ENCODE data around the gene FAM149A. TPM values are rescaled to one million over a fixed set of nuclear protein-coding genes. Genes with fewer than 3 reads are reported as not detected.

FAM149A gene
- total RNA-seq, 3 donors from 2014 or later = 7.9 to 22.9 (median 8.0) TPM

DNA sequence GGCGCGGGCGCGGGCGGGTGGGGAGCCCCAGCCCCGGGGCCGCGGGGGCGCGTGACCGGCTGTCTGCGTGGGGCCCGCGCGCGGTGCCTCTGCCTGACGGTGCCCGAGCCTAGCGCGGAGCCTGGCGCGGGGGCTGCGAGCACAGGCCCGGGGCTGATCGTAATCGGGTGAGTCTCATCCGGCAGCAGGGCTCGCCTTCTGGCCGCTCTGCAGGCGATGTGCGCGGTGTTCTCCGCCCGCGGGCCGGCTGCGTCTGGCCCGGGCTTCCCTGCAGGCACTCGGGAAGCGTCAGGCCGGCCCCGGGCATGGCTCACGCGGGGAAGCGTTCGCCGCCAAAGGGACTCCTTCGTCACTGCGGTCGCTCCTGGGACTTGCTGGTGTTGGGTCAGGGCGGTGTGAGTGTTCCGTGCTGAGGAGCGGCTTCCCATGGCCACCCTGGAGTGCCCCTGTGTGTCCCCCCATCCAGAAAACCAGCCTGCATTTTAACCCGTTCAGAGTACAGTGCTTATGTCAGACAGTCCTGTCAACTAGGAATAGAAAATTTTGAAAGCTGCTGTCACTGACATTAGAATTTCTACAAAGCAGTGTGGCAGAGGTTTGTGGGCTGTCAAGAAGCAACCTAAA is 40.6 kb downstream of the FAM149A start:
- no peaks in the 10 kb centered on the region for H3K9me3 ChIP-seq
- no peaks in the 10 kb centered on the region for H3K36me3 ChIP-seq
- H3K27me3 ChIP-seq = no peaks in the 10 kb centered on the region
- no peaks in the 10 kb centered on the region for H3K4me1 ChIP-seq
- intact Hi-C loops (cut with DNase I; ENCODE audit: low total_unique reads) = no loop called here
- DNase-seq (ENCODE audit: low spot score in 2 of 2) = no peak
- peak overlapping the region; percentile 53 to 84 (median 59) for H3K4me3 ChIP-seq
- TF ChIP-seq POLR2AphosphoS5 (IDR thresholded peaks at IDR 0.05) (no peak), POLR2A (IDR thresholded peaks at IDR 0.05) (no peak)
- TF ChIP-seq, protein P1, sequence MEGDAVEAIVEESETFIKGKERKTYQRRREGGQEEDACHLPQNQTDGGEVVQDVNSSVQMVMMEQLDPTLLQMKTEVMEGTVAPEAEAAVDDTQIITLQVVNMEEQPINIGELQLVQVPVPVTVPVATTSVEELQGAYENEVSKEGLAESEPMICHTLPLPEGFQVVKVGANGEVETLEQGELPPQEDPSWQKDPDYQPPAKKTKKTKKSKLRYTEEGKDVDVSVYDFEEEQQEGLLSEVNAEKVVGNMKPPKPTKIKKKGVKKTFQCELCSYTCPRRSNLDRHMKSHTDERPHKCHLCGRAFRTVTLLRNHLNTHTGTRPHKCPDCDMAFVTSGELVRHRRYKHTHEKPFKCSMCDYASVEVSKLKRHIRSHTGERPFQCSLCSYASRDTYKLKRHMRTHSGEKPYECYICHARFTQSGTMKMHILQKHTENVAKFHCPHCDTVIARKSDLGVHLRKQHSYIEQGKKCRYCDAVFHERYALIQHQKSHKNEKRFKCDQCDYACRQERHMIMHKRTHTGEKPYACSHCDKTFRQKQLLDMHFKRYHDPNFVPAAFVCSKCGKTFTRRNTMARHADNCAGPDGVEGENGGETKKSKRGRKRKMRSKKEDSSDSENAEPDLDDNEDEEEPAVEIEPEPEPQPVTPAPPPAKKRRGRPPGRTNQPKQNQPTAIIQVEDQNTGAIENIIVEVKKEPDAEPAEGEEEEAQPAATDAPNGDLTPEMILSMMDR (IDR thresholded peaks at IDR 0.05) = no peak
- H3K27ac ChIP-seq = peak overlapping the region; percentile 52 to 92

GRCh38 chr4:186146458-186146857 is 42.0 kb downstream of the FAM149A start:
- intact Hi-C loops (cut with DNase I; ENCODE audit: low total_unique reads) = no loop called here
- peak overlapping the region in 1 of 2 donors; percentile 17 for H3K27ac ChIP-seq
- H3K36me3 ChIP-seq = no peaks in the 10 kb centered on the region
- H3K27me3 ChIP-seq = no peaks in the 10 kb centered on the region
- TF ChIP-seq POLR2A (IDR thresholded peaks at IDR 0.05) (no peak), POLR2AphosphoS5 (IDR thresholded peaks at IDR 0.05) (no peak)
- TF ChIP-seq, protein P1 (IDR thresholded peaks at IDR 0.05) = no peak
- H3K9me3 ChIP-seq = no peaks in the 10 kb centered on the region
- no peak for DNase-seq (ENCODE audit: low spot score in 2 of 2)
- no peaks in the 10 kb centered on the region for H3K4me1 ChIP-seq
- H3K4me3 ChIP-seq = no peak overlapping the region

DNA sequence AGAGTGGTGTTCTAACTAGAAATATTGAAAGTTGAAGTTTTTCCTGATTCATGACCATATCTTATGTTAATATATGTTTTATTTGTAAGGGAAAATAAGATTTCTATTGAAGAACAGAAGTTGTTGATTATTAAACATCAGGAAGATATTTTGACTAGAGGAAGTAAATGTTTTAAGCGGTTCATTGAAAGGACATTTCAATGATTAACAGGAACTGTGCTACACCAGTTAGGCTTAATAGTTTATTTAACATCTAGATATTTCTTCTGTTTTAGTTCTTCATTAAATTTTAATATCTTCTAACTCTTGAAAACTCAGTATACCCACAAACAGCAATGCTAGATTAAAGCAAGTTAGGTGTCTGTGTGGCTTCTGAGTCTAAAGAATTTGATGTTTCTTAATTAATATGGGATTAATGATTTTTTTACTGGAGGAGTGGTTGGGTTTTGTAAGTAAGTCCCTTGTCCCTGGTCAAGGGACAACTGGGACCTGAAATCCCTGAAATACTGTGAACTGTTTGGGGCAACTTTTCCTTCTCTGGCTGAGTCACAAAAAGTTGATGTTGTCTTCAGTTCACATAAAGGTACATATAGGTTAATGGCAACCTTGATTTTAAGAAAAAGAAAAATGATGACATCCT is 44.0 kb downstream of the FAM149A start:
- intact Hi-C loops (cut with DNase I; ENCODE audit: low total_unique reads) = no loop called here
- TF ChIP-seq, protein P1 (IDR thresholded peaks at IDR 0.05) = no peak

GRCh38 chr4:186149872-186150271 is 45.4 kb downstream of the FAM149A start:
- Histone ChIP-seq H3K4me1 (no peaks in the 10 kb centered on the region), H3K4me3 (peak overlapping the region; percentile 16 to 43 (median 17)), H3K27ac (peak overlapping the region in 1 of 2 donors; percentile 36), H3K36me3 (no peaks in the 10 kb centered on the region), H3K27me3 (no peaks in the 10 kb centered on the region), H3K9me3 (no peaks in the 10 kb centered on the region)
- intact Hi-C loops (cut with DNase I; ENCODE audit: low total_unique reads) = no loop called here
- TF ChIP-seq POLR2AphosphoS5 (IDR thresholded peaks at IDR 0.05) (no peak), POLR2A (IDR thresholded peaks at IDR 0.05) (no peak)
- TF ChIP-seq, protein P1 (IDR thresholded peaks at IDR 0.05) = peak in 2 of 3 donors; percentile 43 to 77
- DNase-seq (ENCODE audit: low spot score in 2 of 2) = no peak

More for the DNA sequence above, 44.0 kb downstream of the FAM149A start:
- H3K9me3 ChIP-seq = no peaks in the 10 kb centered on the region
- no peak overlapping the region for H3K27ac ChIP-seq
- no peaks in the 10 kb centered on the region for H3K27me3 ChIP-seq
- no peaks in the 10 kb centered on the region for H3K36me3 ChIP-seq
- H3K4me1 ChIP-seq = no peaks in the 10 kb centered on the region
- H3K4me3 ChIP-seq = no peak overlapping the region
- no peak for DNase-seq (ENCODE audit: low spot score in 2 of 2)

GRCh38 chr4:186150926-186151325 is 46.4 kb downstream of the FAM149A start:
- Histone ChIP-seq H3K36me3 (no peaks in the 10 kb centered on the region), H3K27me3 (no peaks in the 10 kb centered on the region), H3K4me1 (no peaks in the 10 kb centered on the region), H3K27ac (no peak overlapping the region), H3K9me3 (no peaks in the 10 kb centered on the region), H3K4me3 (no peak overlapping the region)
- DNase-seq (ENCODE audit: low spot score in 2 of 2) = no peak
- TF ChIP-seq POLR2A (IDR thresholded peaks at IDR 0.05) (no peak), POLR2AphosphoS5 (IDR thresholded peaks at IDR 0.05) (no peak)
- TF ChIP-seq, protein P1 (IDR thresholded peaks at IDR 0.05) = no peak
- intact Hi-C loops (cut with DNase I; ENCODE audit: low total_unique reads) = no loop called here

All from breast epithelium (tissue), 4 donors.